ENCODE results near the gene TMPRSS6. TPM values are rescaled to one million over a fixed set of nuclear protein-coding genes. Genes with fewer than 3 reads are reported as not detected.
A peak's percentile ranks its signal among the peaks of the same experiment; 100 is the strongest.

The TMPRSS6 gene
- total RNA-seq, 1 donor from 2014 or later: 2.1 TPM

DNA sequence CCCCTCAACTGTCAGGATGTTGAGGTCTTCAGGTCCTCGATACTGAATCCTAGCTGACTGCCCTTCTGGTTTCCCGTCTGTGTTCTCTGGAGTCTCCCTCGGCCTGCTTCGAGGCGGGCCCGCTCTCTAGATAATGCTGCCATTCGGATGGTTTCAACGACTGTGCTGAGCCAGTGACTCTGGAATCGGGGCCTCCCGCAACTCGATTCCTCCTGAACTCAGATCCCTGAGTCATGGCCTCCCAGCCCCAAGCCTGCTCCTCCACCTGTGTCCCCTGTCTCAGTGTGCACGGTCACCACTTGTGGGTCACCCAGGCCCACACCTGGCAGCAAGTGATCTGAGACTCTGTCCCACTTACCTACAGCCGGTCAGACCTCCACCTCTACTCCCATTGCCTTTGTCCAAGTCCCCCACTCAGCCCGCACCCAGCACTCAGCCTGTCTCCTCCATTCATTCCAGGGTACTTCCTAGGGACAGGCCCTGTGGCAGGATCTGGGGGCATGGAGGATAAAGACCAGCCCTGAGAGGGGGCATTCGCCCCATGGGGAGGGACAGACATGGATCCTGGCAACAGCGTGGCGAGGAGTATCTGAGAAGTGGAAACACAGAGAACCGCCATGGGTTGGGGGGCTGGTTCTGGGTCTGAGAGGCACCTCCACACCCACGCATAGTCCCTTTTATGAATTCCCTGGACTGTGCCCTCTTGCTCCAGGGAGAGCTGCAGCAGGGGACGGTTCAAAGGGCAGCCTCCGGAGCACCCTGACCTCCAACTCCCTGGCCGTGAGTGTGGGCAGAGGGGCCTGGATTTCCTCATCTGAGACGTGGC, 75.7 kb downstream of the TMPRSS6 start:
- intact Hi-C loops (cut with DNase I): no loop called here
- ATAC-seq: no peak
- H3K4me3 ChIP-seq: no peak overlapping the region
- H3K9me3 ChIP-seq: no peaks in the 10 kb centered on the region
- no peak for DNase-seq
- TF ChIP-seq, protein P1, sequence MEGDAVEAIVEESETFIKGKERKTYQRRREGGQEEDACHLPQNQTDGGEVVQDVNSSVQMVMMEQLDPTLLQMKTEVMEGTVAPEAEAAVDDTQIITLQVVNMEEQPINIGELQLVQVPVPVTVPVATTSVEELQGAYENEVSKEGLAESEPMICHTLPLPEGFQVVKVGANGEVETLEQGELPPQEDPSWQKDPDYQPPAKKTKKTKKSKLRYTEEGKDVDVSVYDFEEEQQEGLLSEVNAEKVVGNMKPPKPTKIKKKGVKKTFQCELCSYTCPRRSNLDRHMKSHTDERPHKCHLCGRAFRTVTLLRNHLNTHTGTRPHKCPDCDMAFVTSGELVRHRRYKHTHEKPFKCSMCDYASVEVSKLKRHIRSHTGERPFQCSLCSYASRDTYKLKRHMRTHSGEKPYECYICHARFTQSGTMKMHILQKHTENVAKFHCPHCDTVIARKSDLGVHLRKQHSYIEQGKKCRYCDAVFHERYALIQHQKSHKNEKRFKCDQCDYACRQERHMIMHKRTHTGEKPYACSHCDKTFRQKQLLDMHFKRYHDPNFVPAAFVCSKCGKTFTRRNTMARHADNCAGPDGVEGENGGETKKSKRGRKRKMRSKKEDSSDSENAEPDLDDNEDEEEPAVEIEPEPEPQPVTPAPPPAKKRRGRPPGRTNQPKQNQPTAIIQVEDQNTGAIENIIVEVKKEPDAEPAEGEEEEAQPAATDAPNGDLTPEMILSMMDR (IDR thresholded peaks at IDR 0.05): no peak
- H3K36me3 ChIP-seq: peaks cover 17% of the 10 kb centered on the region
- H3K4me1 ChIP-seq: peaks cover 15% of the 10 kb centered on the region
- no peaks in the 10 kb centered on the region for H3K27me3 ChIP-seq
- H3K27ac ChIP-seq: peak overlapping the region; percentile 7

DNA sequence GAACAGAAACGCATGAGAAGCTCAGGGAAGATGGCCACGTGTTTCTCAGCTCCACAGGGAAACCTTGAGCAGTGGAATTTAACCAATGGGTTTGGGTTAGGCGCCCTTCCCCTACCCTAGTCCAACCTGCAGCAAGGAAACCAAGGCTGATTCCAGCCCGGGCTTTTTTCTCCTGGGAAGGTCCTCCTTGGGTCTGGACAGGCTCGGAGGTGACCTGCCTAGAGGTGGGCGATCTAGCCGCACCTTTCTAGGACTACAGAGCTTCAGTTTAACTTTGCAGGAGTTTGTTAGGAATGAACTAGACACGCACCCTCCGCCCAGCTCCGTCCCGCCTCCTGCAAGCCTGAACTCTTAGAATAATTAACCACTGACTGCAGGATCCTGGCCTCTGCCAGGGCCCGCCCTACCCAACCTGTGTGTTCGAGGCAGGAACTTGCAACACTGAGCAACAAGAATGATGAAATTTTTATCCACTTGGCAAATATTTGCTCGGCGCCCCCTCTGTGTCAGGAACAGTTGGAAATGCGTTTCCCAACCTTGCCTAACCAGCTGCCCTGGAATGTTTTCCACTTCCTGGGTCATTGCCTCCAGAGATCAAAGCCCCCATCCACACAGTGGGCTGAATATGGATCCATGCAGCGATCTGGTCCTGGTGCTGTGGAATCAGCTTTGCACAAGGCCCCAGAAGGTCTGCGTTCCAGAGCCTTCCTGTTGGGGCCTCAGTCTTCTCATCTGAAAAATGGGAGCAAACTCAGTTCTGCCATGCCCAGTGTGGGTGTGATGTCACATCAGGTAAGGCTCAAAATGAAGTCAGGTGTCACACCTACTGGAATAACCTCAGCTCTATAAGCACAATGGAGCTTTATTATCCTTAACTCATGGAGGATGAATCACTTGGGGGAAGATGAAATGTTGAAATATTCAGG, 76.7 kb downstream of the TMPRSS6 start:
- no peaks in the 10 kb centered on the region for H3K9me3 ChIP-seq
- ATAC-seq (peak; percentile 92), DNase-seq (peak; percentile 90)
- H3K27me3 ChIP-seq: no peaks in the 10 kb centered on the region
- H3K27ac ChIP-seq: peak overlapping the region; percentile 74
- no peak overlapping the region for H3K4me3 ChIP-seq
- intact Hi-C loops (cut with DNase I): no loop called here
- peaks cover 15% of the 10 kb centered on the region for H3K4me1 ChIP-seq
- TF ChIP-seq, protein P1 (IDR thresholded peaks at IDR 0.05): no peak
- H3K36me3 ChIP-seq: peaks cover 26% of the 10 kb centered on the region

DNA sequence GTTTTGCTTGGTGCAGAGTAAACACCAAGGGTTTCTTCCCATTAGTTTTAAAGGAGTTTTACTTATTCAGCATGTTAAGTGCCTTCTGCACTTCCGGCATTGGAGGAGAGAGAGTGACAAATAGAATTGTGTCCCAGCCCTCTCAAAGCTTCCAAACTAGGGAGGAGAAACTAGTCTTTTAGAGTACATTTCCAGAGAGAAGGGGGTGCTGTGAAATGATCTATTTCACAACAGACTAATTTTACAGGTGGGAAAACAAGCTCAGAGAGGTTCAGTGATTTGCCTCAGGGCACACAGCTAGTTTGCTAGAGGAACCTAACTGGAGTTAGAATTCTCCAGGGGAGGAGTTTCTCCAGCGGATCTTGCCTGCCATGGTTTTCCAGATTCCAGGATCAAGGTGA, 77.4 kb downstream of the TMPRSS6 start:
- peaks cover 33% of the 10 kb centered on the region for H3K36me3 ChIP-seq
- no peaks in the 10 kb centered on the region for H3K27me3 ChIP-seq
- no peak overlapping the region for H3K4me3 ChIP-seq
- intact Hi-C loops (cut with DNase I): no loop called here
- peak overlapping the region; percentile 74 for H3K27ac ChIP-seq
- ATAC-seq: peak; percentile 46
- DNase-seq: no peak
- TF ChIP-seq, protein P1 (IDR thresholded peaks at IDR 0.05): no peak
- no peaks in the 10 kb centered on the region for H3K9me3 ChIP-seq
- peaks cover 15% of the 10 kb centered on the region for H3K4me1 ChIP-seq

DNA sequence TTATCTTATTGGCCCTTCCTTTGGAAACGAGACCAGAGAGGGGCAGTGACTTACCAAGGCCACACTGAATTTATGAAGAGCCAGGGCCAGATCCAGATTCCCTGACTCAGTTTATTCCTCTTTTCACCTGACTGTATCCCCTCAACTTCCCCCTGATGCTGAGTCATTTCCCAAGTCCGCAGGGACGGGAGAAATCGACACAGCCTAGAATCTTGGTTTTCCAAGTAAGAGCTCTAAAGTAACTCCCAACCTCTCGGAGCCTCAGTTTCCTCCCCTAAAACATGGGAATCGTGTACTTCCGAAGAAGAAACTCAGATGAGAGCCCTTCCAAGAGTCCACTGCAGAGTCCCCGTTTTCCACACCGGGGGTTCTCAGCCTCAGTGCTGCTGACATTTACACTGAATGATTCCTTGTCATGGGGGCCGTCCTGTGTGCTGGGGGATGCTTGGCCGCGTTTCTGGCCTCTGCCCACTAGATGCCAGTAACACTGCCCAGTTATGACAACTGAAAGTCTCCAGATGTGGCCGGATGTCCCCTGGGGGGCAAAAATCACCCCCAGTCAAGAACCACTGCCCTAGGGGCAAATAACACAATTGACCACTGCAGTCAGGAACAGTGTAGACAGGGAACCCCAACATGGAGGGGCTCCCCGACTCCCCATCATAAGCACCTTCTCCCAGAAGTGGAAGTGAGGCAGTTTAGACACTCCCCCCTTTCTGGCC, 78.8 kb downstream of the TMPRSS6 start:
- H3K27ac ChIP-seq: no peak overlapping the region
- peaks cover 47% of the 10 kb centered on the region for H3K36me3 ChIP-seq
- TF ChIP-seq, protein P1 (IDR thresholded peaks at IDR 0.05): no peak
- no peaks in the 10 kb centered on the region for H3K27me3 ChIP-seq
- intact Hi-C loops (cut with DNase I): no loop called here
- H3K4me1 ChIP-seq: peaks cover 19% of the 10 kb centered on the region
- H3K4me3 ChIP-seq: no peak overlapping the region
- ATAC-seq (no peak), DNase-seq (no peak)
- H3K9me3 ChIP-seq: no peaks in the 10 kb centered on the region

All from upper lobe of right lung (tissue), 1 donor.